HG02759 (cell line): ENCODE results near the gene RBP2.

Experiments used
- ATAC-seq: cut with Tn5 transposase; IDR thresholded peaks from one replicate; pipeline ENCODE4 v1.9.1; 2021; ENCODE audit warnings: mild to moderate bottlenecking, moderate library complexity; ENCODE audit not compliant: unreplicated experiment

RBP2 gene

GRCh38 chr3:139481116-139481515, 4.8 kb upstream of the RBP2 start:
- no peak for ATAC-seq

- ATAC-seq, result no peak
These were observed 4.3 kb upstream of the RBP2 start for GRCh38 chr3:139480585-139480984.

- no peak for ATAC-seq
These were observed 1.7 kb upstream of the RBP2 start for GRCh38 chr3:139477710-139478640.

- ATAC-seq, result no peak
These were observed 3.1 kb downstream of the RBP2 start for GRCh38 chr3:139473155-139473771.

GRCh38 chr3:139472380-139473010, 3.8 kb downstream of the RBP2 start:
- no peak for ATAC-seq

- no peak for ATAC-seq
These were observed 6.1 kb downstream of the RBP2 start for GRCh38 chr3:139470199-139470598.

GRCh38 chr3:139468399-139468798, 7.9 kb downstream of the RBP2 start:
- no peak for ATAC-seq

GRCh38 chr3:139466360-139466759, 10.0 kb downstream of the RBP2 start:
- ATAC-seq, result no peak

- ATAC-seq, result no peak
These were observed 10.7 kb downstream of the RBP2 start for GRCh38 chr3:139465636-139466035.

GRCh38 chr3:139463466-139463865, 12.8 kb downstream of the RBP2 start:
- no peak for ATAC-seq

- ATAC-seq, result no peak
These were observed 15.8 kb downstream of the RBP2 start for GRCh38 chr3:139460529-139460928.

- no peak for ATAC-seq
These were observed 16.2 kb downstream of the RBP2 start for GRCh38 chr3:139460076-139460475.

GRCh38 chr3:139458348-139458747, 18.0 kb downstream of the RBP2 start:
- ATAC-seq, result no peak

- ATAC-seq, result no peak
These were observed 19.2 kb downstream of the RBP2 start for GRCh38 chr3:139457066-139457465.

GRCh38 chr3:139456386-139456785, 19.9 kb downstream of the RBP2 start:
- no peak for ATAC-seq

- no peak for ATAC-seq
These were observed 20.5 kb downstream of the RBP2 start for GRCh38 chr3:139455855-139456254.

- no peak for ATAC-seq
These were observed 21.1 kb downstream of the RBP2 start for GRCh38 chr3:139455206-139455605.

GRCh38 chr3:139454346-139454745, 22.0 kb downstream of the RBP2 start:
- ATAC-seq, result no peak

- no peak for ATAC-seq
These were observed 26.2 kb downstream of the RBP2 start for GRCh38 chr3:139450159-139450558.

- ATAC-seq, result no peak
These were observed 26.8 kb downstream of the RBP2 start for GRCh38 chr3:139449566-139449965.

- ATAC-seq, result no peak
These were observed 28.2 kb downstream of the RBP2 start for GRCh38 chr3:139448104-139448503.

GRCh38 chr3:139447486-139447885, 28.8 kb downstream of the RBP2 start:
- ATAC-seq, result no peak
